Peyer's patch (tissue), 4 donors: ENCODE results near the gene ELOVL3.

ENCODE experiments used
- CTCF ChIP-seq, 6 experiments: fragments of 450-650 bp in 4 of 6; fragments of 200-600 bp in 2 of 6; sonication (generic) in 1 of 6; IDR thresholded peaks; one replicate each; pipeline ENCODE4 v1.5.1; 2017 to 2019; ENCODE audit warnings: antibody characterized with exemption in 6 of 6, mild to moderate bottlenecking in 3 of 6, moderate library complexity in 1 of 6
- POLR2A ChIP-seq, 2 donors: fragments of 450-650 bp; IDR thresholded peaks; one replicate each; pipeline ENCODE4 v1.5.1; 2017; ENCODE audit warnings: antibody characterized with exemption in 2 of 2, mild to moderate bottlenecking in 2 of 2, moderate library complexity in 2 of 2

GRCh38 chr10:102241032-102241443, 14.9 kb downstream of the ELOVL3 start:
- no peak for TF ChIP-seq CTCF (IDR thresholded peaks at IDR 0.05)
- no peak for TF ChIP-seq POLR2A (IDR thresholded peaks at IDR 0.05)
